HepG2 (cell line): ENCODE measurements around the gene MTA1. TPM values are rescaled to one million over a fixed set of nuclear protein-coding genes. Genes with fewer than 3 reads are reported as not detected.

Source experiments
- CEBPG ChIP-seq: IDR thresholded peaks from 2 replicates; pipeline ENCODE4 v1.6.1; 2016
- FIP1L1 ChIP-seq: fragments of 200-400 bp; formaldehyde crosslinking; IDR thresholded peaks from 2 replicates; pipeline ENCODE4 v1.6.1; 2018; ENCODE audit warnings: low read depth, mild to moderate bottlenecking, low read length, moderate library complexity, borderline replicate concordance; ENCODE audit not compliant: insufficient read depth
- HOXA5 ChIP-seq: sonication (generic); formaldehyde crosslinking; IDR thresholded peaks from 2 replicates; pipeline ENCODE4 v1.4.0; 2020; ENCODE audit warnings: missing genetic modification reagents
- ISL2 ChIP-seq: sonication (generic); formaldehyde crosslinking; IDR thresholded peaks from 2 replicates; pipeline ENCODE4 v1.5.0; 2020; ENCODE audit warnings: missing genetic modification reagents
- ISX ChIP-seq: sonication (generic); formaldehyde crosslinking; conservative IDR thresholded peaks from 2 replicates; pipeline ENCODE4 v1.5.0; 2020; ENCODE audit warnings: missing genetic modification reagents
- KLF15 ChIP-seq: sonication (generic); formaldehyde crosslinking; IDR thresholded peaks from 2 replicates; pipeline ENCODE4 v1.8.1; 2023; ENCODE audit warnings: borderline replicate concordance, mild to moderate bottlenecking, inconsistent platforms, missing genetic modification reagents, mixed read lengths
- MIXL1 ChIP-seq: IDR thresholded peaks from 2 replicates; pipeline ENCODE4 v1.6.1; 2016
- SMAD3 ChIP-seq: sonication (generic); formaldehyde crosslinking; IDR thresholded peaks from 2 replicates; pipeline ENCODE4 v1.4.0; 2020; ENCODE audit warnings: missing genetic modification reagents
- YY1 ChIP-seq: IDR thresholded peaks from 2 replicates; pipeline ENCODE4 v1.6.1; 2011; ENCODE audit warnings: low read length, low read depth, moderate library complexity, mild to moderate bottlenecking; ENCODE audit not compliant: insufficient read depth, insufficient replicate concordance
- ZFP41 ChIP-seq: sonication (generic); formaldehyde crosslinking; IDR thresholded peaks from 2 replicates; pipeline ENCODE4 v1.4.0; 2020; ENCODE audit warnings: mild to moderate bottlenecking, missing genetic modification reagents, borderline replicate concordance
- ZNF30 ChIP-seq: sonication (generic); formaldehyde crosslinking; IDR thresholded peaks from 2 replicates; pipeline ENCODE4 v1.5.0; 2020; ENCODE audit warnings: mild to moderate bottlenecking, missing genetic modification reagents
- ZNF446 ChIP-seq: sonication (generic); formaldehyde crosslinking; IDR thresholded peaks from 2 replicates; pipeline ENCODE4 v1.5.0; 2020; ENCODE audit warnings: mild to moderate bottlenecking, missing genetic modification reagents
- ZNF552 ChIP-seq: sonication (generic); formaldehyde crosslinking; IDR thresholded peaks from 2 replicates; pipeline ENCODE4 v1.9.0; 2022; ENCODE audit warnings: missing genetic modification reagents, mild to moderate bottlenecking, borderline replicate concordance
- ZNF574 ChIP-seq: sonication (generic); formaldehyde crosslinking; IDR thresholded peaks from 2 replicates; pipeline ENCODE4 v1.4.0; 2020; ENCODE audit warnings: missing genetic modification reagents
- ZNF687 ChIP-seq: sonication (generic); formaldehyde crosslinking; IDR thresholded peaks from 2 replicates; pipeline ENCODE4 v1.5.1; 2020; ENCODE audit warnings: mild to moderate bottlenecking, missing genetic modification reagents, moderate library complexity
- polyA plus RNA-seq, 8 experiments: library from polyadenylated mRNA; depleted of rRNA in 3 of 8; stranded (reverse) in 7 of 8; unstranded in 1 of 8; fragments of >200 nt; fragmentation: Illumina TruSeq in 4 of 8; extraction: Trizol in 4 of 8; gene quantifications; 2 replicates each; pipeline versions ENCODE4 v1.2.1 to v1.2.3, GENCODE V29; 2011 to 2016; ENCODE audit warnings: low read depth in 4 of 8, missing spikeins in 1 of 8, mixed read lengths in 1 of 8; ENCODE audit not compliant: insufficient read depth in 1 of 8
- total RNA-seq, 5 experiments: library from RNA; depleted of rRNA; stranded (reverse); fragments of >200 nt; fragmentation: Illumina TruSeq; extraction: Trizol; gene quantifications; 2 replicates each; pipeline ENCODE4 v1.2.3, GENCODE V29; 2016; ENCODE audit warnings: low read depth in 1 of 5
- TF ChIP-seq, protein P1 (sequence below): sonication (generic); formaldehyde crosslinking; IDR thresholded peaks from 2 replicates; pipeline ENCODE4 v1.5.0; 2020; ENCODE audit warnings: mild to moderate bottlenecking, missing genetic modification reagents, borderline replicate concordance
- TF ChIP-seq, protein P2 (sequence below): sonication (generic); formaldehyde crosslinking; IDR thresholded peaks from 2 replicates; pipeline ENCODE4 v1.8.0; 2022; ENCODE audit warnings: mild to moderate bottlenecking, missing genetic modification reagents, moderate library complexity

Gene MTA1
- total and polyA plus RNA-seq, 2 of the 13 experiments (the other 11 are each of a cell fraction or from before 2014, with no cell fraction given), result 35.2 to 85.8 TPM

- TF ChIP-seq ISL2 (CRISPR knock-in tag) (0 out of 2 replicates have a peak, but pooled peaks have one; percentile 0), ISX (CRISPR knock-in tag) (no peak), SMAD3 (CRISPR knock-in tag) (no peak), ZNF30 (CRISPR knock-in tag) (no peak), KLF15 (CRISPR knock-in tag) (no peak), CEBPG (CRISPR knock-in tag) (no peak), ZFP41 (CRISPR knock-in tag) (no peak), ZNF687 (peak; percentile 67), ZNF574 (CRISPR knock-in tag) (no peak; the same call in 1 of the 2 replicates), YY1 (peak; percentile 25), ZNF446 (no peak), ZNF552 (CRISPR knock-in tag) (0 out of 2 replicates have a peak, but pooled peaks have one; percentile 46), MIXL1 (CRISPR knock-in tag) (no peak), FIP1L1 (no peak), HOXA5 (CRISPR knock-in tag) (no peak)
- TF ChIP-seq, protein P1, sequence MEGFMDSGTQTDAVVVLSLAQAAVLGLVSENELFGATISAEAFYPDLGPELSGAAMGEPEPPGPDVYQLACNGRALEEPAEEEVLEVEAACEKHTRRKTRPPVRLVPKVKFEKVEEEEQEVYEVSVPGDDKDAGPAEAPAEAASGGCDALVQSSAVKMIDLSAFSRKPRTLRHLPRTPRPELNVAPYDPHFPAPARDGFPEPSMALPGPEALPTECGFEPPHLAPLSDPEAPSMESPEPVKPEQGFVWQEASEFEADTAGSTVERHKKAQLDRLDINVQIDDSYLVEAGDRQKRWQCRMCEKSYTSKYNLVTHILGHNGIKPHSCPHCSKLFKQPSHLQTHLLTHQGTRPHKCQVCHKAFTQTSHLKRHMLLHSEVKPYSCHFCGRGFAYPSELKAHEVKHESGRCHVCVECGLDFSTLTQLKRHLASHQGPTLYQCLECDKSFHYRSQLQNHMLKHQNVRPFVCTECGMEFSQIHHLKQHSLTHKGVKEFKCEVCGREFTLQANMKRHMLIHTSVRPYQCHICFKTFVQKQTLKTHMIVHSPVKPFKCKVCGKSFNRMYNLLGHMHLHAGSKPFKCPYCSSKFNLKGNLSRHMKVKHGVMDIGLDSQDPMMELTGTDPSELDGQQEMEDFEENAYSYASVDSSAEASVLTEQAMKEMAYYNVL (CRISPR knock-in tag), result peak; percentile 70
- TF ChIP-seq, protein P2, sequence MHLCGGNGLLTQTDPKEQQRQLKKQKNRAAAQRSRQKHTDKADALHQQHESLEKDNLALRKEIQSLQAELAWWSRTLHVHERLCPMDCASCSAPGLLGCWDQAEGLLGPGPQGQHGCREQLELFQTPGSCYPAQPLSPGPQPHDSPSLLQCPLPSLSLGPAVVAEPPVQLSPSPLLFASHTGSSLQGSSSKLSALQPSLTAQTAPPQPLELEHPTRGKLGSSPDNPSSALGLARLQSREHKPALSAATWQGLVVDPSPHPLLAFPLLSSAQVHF (CRISPR knock-in tag), result no peak
Measured at GRCh38 chr14:105476097-105476830, 56.6 kb downstream of the MTA1 start (continued).
